Measurements from ENCODE around the gene MT1F. TPM values are rescaled to one million over a fixed set of nuclear protein-coding genes. Genes with fewer than 3 reads are reported as not detected.

Gene MT1F
- total and polyA plus RNA-seq, 2 experiments from 2014 or later, result not detected

GRCh38 chr16:56697456-56698155, 39.8 kb downstream of the MT1F start:
- TF ChIP-seq, protein P1, sequence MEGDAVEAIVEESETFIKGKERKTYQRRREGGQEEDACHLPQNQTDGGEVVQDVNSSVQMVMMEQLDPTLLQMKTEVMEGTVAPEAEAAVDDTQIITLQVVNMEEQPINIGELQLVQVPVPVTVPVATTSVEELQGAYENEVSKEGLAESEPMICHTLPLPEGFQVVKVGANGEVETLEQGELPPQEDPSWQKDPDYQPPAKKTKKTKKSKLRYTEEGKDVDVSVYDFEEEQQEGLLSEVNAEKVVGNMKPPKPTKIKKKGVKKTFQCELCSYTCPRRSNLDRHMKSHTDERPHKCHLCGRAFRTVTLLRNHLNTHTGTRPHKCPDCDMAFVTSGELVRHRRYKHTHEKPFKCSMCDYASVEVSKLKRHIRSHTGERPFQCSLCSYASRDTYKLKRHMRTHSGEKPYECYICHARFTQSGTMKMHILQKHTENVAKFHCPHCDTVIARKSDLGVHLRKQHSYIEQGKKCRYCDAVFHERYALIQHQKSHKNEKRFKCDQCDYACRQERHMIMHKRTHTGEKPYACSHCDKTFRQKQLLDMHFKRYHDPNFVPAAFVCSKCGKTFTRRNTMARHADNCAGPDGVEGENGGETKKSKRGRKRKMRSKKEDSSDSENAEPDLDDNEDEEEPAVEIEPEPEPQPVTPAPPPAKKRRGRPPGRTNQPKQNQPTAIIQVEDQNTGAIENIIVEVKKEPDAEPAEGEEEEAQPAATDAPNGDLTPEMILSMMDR (IDR thresholded peaks at IDR 0.05; ENCODE audit: low read depth, low read length), result no peak
- Histone ChIP-seq H3K4me3 (no peak overlapping the region), H3K36me3 (no peaks in the 10 kb centered on the region), H3K27me3 (no peaks in the 10 kb centered on the region), H3K9me3 (ENCODE audit: low read depth) (no peaks in the 10 kb centered on the region), H3K27ac (no peak overlapping the region), H3K4me1 (ENCODE audit: low read depth) (no peaks in the 10 kb centered on the region)
- DNase-seq (ENCODE audit: low read depth in 1 of 2, low spot score in 1 of 2), result no peak

GRCh38 chr16:56700195-56700594, 42.4 kb downstream of the MT1F start:
- no peaks in the 10 kb centered on the region for H3K27me3 ChIP-seq
- no peaks in the 10 kb centered on the region for H3K4me1 ChIP-seq (ENCODE audit: low read depth)
- H3K27ac ChIP-seq, result no peak overlapping the region
- no peaks in the 10 kb centered on the region for H3K36me3 ChIP-seq
- DNase-seq (ENCODE audit: low read depth in 1 of 2, low spot score in 1 of 2), result no peak
- H3K4me3 ChIP-seq, result no peak overlapping the region
- H3K9me3 ChIP-seq (ENCODE audit: low read depth), result no peaks in the 10 kb centered on the region
- TF ChIP-seq, protein P1 (IDR thresholded peaks at IDR 0.05; ENCODE audit: low read depth, low read length), result no peak

DNA sequence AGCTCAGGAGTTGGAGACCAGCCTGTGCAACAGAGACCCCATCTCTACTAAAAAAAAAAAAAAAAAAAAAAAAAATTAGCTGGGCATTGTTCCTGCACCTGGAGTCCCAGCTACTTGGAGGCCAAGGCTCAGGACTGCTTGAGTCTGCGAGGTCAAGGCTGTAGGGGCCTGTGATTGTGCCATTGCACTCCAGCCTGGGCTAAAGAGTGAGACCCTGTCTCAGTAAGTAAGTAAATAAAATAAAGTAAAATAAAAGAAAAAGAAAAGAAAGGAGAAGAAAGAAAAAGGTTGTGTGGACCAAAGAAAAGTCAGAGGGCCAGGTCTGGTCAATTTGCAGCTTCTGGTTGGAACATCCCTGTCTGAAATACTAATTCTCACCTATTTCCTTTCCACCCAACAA, 42.9 kb downstream of the MT1F start:
- Histone ChIP-seq H3K36me3 (no peaks in the 10 kb centered on the region), H3K9me3 (ENCODE audit: low read depth) (no peaks in the 10 kb centered on the region), H3K4me3 (no peak overlapping the region), H3K27ac (no peak overlapping the region), H3K4me1 (ENCODE audit: low read depth) (no peaks in the 10 kb centered on the region), H3K27me3 (no peaks in the 10 kb centered on the region)
- no peak for DNase-seq (ENCODE audit: low read depth in 1 of 2, low spot score in 1 of 2)
- TF ChIP-seq, protein P1 (IDR thresholded peaks at IDR 0.05; ENCODE audit: low read depth, low read length), result no peak

- TF ChIP-seq, protein P1 (IDR thresholded peaks at IDR 0.05; ENCODE audit: low read depth, low read length), result no peak
- no peak overlapping the region for H3K27ac ChIP-seq
- H3K4me3 ChIP-seq, result no peak overlapping the region
- DNase-seq (ENCODE audit: low read depth in 1 of 2, low spot score in 1 of 2), result no peak
- no peaks in the 10 kb centered on the region for H3K9me3 ChIP-seq (ENCODE audit: low read depth)
- H3K36me3 ChIP-seq, result no peaks in the 10 kb centered on the region
- H3K4me1 ChIP-seq (ENCODE audit: low read depth), result no peaks in the 10 kb centered on the region
- no peaks in the 10 kb centered on the region for H3K27me3 ChIP-seq
Measured at GRCh38 chr16:56701534-56701933, 43.8 kb downstream of the MT1F start.

DNA sequence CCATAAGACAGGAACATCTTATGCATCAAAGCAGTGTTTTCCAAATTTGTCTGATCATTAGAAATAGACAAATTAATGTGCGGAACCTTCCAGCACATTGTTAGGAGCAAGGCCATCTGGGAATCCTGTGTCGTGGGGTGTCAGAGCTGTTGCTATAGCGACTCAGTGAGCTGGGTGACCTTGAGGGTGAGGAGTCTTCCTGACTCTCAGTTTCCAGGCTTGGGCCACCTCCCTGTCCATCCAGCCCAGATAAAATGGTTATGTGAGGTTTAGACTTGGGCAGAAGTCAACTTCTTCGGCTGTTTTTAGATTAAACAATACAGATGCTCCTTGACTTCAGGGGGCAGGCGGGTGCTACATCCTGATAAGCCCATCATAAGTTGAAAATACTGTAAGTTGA, 45.1 kb downstream of the MT1F start:
- Histone ChIP-seq H3K4me1 (ENCODE audit: low read depth) (no peaks in the 10 kb centered on the region), H3K9me3 (ENCODE audit: low read depth) (no peaks in the 10 kb centered on the region), H3K27me3 (no peaks in the 10 kb centered on the region), H3K27ac (no peak overlapping the region), H3K36me3 (no peaks in the 10 kb centered on the region), H3K4me3 (no peak overlapping the region)
- TF ChIP-seq, protein P1 (IDR thresholded peaks at IDR 0.05; ENCODE audit: low read depth, low read length), result no peak
- no peak for DNase-seq (ENCODE audit: low read depth in 1 of 2, low spot score in 1 of 2)

Other genes with a start within 250 kb of the MT1F start
- 152 and 157 TPM in 2 replicates for gene AMFR, start 232.4 kb upstream of the MT1F start, total RNA-seq
- gene AMFR, start 232.4 kb upstream of the MT1F start, polyA plus RNA-seq, result 52.7 and 65.3 TPM in 2 replicates
- gene NUDT21, start 206.6 kb upstream of the MT1F start, total RNA-seq, result 59.3 and 79.9 TPM in 2 replicates
- 47.4 and 68.7 TPM in 2 replicates for gene NUDT21, start 206.6 kb upstream of the MT1F start, polyA plus RNA-seq
- gene OGFOD1, start 206.4 kb upstream of the MT1F start, total RNA-seq, result 32.0 and 65.5 TPM in 2 replicates
- 49.4 and 54.9 TPM in 2 replicates for gene OGFOD1, start 206.4 kb upstream of the MT1F start, polyA plus RNA-seq
- gene BBS2, start 137.9 kb upstream of the MT1F start, total RNA-seq, result 31.9 and 32.8 TPM in 2 replicates
- gene BBS2, start 137.9 kb upstream of the MT1F start, polyA plus RNA-seq, result 50.4 and 64.7 TPM in 2 replicates
- not detected in 2 replicates for gene MT4, start 92.9 kb upstream of the MT1F start, total RNA-seq
- not detected in 2 replicates for gene MT4, start 92.9 kb upstream of the MT1F start, polyA plus RNA-seq
- gene MT3, start 68.4 kb upstream of the MT1F start, total RNA-seq, result not detected in 2 replicates
- gene MT3, start 68.4 kb upstream of the MT1F start, polyA plus RNA-seq, result 1.0 TPM in 1 of 2 replicates, not detected in the other
- gene MT2A, start 49.4 kb upstream of the MT1F start, total RNA-seq, result 0.28 TPM in 1 of 2 replicates, not detected in the other
- gene MT2A, start 49.4 kb upstream of the MT1F start, polyA plus RNA-seq, result 1.6 and 2.1 TPM in 2 replicates
- 3.6 and 9.1 TPM in 2 replicates for gene MT1E, start 32.2 kb upstream of the MT1F start, total RNA-seq
- gene MT1E, start 32.2 kb upstream of the MT1F start, polyA plus RNA-seq, result 4.5 and 4.7 TPM in 2 replicates
- not detected in 2 replicates for gene MT1M, start 25.3 kb upstream of the MT1F start, total RNA-seq
- not detected in 2 replicates for gene MT1M, start 25.3 kb upstream of the MT1F start, polyA plus RNA-seq
- gene MT1A, start 19.3 kb upstream of the MT1F start, total RNA-seq, result not detected in 2 replicates
- not detected in 2 replicates for gene MT1A, start 19.3 kb upstream of the MT1F start, polyA plus RNA-seq
- gene MT1B, start 6.1 kb upstream of the MT1F start, total RNA-seq, result not detected in 2 replicates
- not detected in 2 replicates for gene MT1B, start 6.1 kb upstream of the MT1F start, polyA plus RNA-seq
- gene MT1G, start 10.1 kb downstream of the MT1F start, total RNA-seq, result 3.7 TPM in 1 of 2 replicates, not detected in the other
- gene MT1G, start 10.1 kb downstream of the MT1F start, polyA plus RNA-seq, result not detected in 2 replicates
- not detected in 2 replicates for gene MT1H, start 11.9 kb downstream of the MT1F start, total RNA-seq
- gene MT1H, start 11.9 kb downstream of the MT1F start, polyA plus RNA-seq, result not detected in 2 replicates
- 5.7 and 13.3 TPM in 2 replicates for gene MT1X, start 24.5 kb downstream of the MT1F start, total RNA-seq
- gene MT1X, start 24.5 kb downstream of the MT1F start, polyA plus RNA-seq, result 9.3 and 11.1 TPM in 2 replicates
- gene NUP93, start 72.2 kb downstream of the MT1F start, total RNA-seq, result 110 and 115 TPM in 2 replicates
- gene NUP93, start 72.2 kb downstream of the MT1F start, polyA plus RNA-seq, result 127 and 157 TPM in 2 replicates
- not detected in 2 replicates for gene SLC12A3, start 207.2 kb downstream of the MT1F start, total RNA-seq
- not detected in 2 replicates for gene SLC12A3, start 207.2 kb downstream of the MT1F start, polyA plus RNA-seq